ENCODE data around the gene KIF24. TPM values are rescaled to one million over a fixed set of nuclear protein-coding genes. Genes with fewer than 3 reads are reported as not detected.

KIF24 gene
- total and polyA plus RNA-seq, 2 of the 4 experiments (the other 2 are of a cell fraction) = 1.4 to 3.0 TPM

DNA sequence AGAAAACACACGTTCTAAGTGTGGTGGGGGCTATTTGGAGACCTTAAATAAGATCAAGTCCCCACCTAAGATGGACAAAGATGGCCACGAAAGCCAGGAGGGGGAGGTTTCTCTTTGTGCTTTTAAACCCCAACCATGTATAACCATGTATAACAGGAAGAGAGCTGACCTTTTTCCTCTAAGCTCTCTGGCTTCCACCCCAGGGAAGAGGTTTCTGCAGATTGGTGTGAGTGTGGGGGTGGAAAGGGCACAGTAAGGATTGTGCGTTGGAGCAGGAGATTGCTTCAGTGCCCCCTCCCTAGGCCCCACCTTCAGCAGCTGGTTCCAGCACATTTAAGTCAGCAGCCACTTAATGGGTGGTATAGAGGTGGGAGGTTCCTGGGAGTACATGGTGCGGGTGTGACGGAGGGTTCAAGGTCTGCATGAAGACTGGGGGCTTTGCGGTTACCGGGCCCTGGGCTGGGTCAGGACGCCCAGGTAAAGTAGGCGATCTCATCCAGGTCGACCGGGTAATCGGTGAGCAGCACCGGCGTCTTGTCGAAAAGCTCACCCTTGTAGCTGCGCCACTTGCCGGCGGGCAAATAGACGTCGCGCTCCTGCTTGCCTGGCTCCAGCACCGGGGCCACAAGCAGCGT is 41.4 kb upstream of the KIF24 start:
- peak overlapping the region; percentile 79; the same call in 1 of the 2 replicates for H3K4me2 ChIP-seq (ENCODE audit: low read depth, low read length)
- no peak overlapping the region for H4K91ac ChIP-seq (ENCODE audit: insufficient read depth, low read depth, low read length)
- H3K9me3 ChIP-seq (ENCODE audit: control insufficient read depth, insufficient read depth, low read length) = peaks cover 12% of the 10 kb centered on the region; the same call in 1 of the 2 replicates
- H3K36me3 ChIP-seq (ENCODE audit: control insufficient read depth, insufficient read depth, low read length) = peaks cover 3% of the 10 kb centered on the region; the same call in 1 of the 2 replicates
- H2AK5ac ChIP-seq (ENCODE audit: low read depth, low read length) = no peak overlapping the region
- 40% methylated on average over 20 of the region's 23 CpGs; no CpG with 5 or more reads in 1 of the 2 experiments for WGBS, 2 experiments (ENCODE audit: extremely low coverage in 2 of 2, insufficient read length in 1 of 2)
- ATAC-seq (ENCODE audit: low read depth) (no peak), DNase-seq (no peak)
- H2BK15ac ChIP-seq (ENCODE audit: low read depth, low read length) = no peak overlapping the region
- no peak overlapping the region for H4K5ac ChIP-seq (ENCODE audit: low read depth, low read length)
- no peak overlapping the region for H3K9ac ChIP-seq (ENCODE audit: low read depth, low read length)
- intact Hi-C loops (cut with micrococcal nuclease) = no loop called here
- no peaks in the 10 kb centered on the region for H4K20me1 ChIP-seq (ENCODE audit: insufficient read depth, low read length)
- in situ Hi-C loops (cut with MboI; ENCODE audit: low sequenced_read_pairs) = no loop called here
- H2BK120ac ChIP-seq (ENCODE audit: low read depth, low read length) = no peak overlapping the region
- no peak overlapping the region for H4K8ac ChIP-seq (ENCODE audit: low read depth in 2 of 2, low read length in 2 of 2)
- H3K14ac ChIP-seq (replicated peaks; ENCODE audit: low read depth, low read length) = no peak overlapping the region; the same call in 1 of the 2 replicates
- no peak overlapping the region for H3K4ac ChIP-seq (ENCODE audit: low read depth, low read length)
- TF ChIP-seq, protein P1, sequence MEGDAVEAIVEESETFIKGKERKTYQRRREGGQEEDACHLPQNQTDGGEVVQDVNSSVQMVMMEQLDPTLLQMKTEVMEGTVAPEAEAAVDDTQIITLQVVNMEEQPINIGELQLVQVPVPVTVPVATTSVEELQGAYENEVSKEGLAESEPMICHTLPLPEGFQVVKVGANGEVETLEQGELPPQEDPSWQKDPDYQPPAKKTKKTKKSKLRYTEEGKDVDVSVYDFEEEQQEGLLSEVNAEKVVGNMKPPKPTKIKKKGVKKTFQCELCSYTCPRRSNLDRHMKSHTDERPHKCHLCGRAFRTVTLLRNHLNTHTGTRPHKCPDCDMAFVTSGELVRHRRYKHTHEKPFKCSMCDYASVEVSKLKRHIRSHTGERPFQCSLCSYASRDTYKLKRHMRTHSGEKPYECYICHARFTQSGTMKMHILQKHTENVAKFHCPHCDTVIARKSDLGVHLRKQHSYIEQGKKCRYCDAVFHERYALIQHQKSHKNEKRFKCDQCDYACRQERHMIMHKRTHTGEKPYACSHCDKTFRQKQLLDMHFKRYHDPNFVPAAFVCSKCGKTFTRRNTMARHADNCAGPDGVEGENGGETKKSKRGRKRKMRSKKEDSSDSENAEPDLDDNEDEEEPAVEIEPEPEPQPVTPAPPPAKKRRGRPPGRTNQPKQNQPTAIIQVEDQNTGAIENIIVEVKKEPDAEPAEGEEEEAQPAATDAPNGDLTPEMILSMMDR (conservative IDR thresholded peaks at IDR 0.05; ENCODE audit: low read depth, low read length) = no peak
- no peak for TF ChIP-seq RCOR1 (IDR thresholded peaks at IDR 0.05; ENCODE audit: insufficient replicate concordance, low read length)
- TF ChIP-seq CHD1 (IDR thresholded peaks at IDR 0.05; ENCODE audit: low read depth, low read length) = no peak
- no peak for TF ChIP-seq MAFK (IDR thresholded peaks at IDR 0.05; ENCODE audit: low read depth, low read length)
- TF ChIP-seq FOS (IDR thresholded peaks at IDR 0.05; ENCODE audit: low read depth, low read length) = no peak
- TF ChIP-seq POLR2A (IDR thresholded peaks at IDR 0.05; ENCODE audit: low read depth, low read length) = no peak
- no peak for TF ChIP-seq NFE2L2 (IDR thresholded peaks at IDR 0.05; ENCODE audit: low read depth, low read length)
- TF ChIP-seq CEBPB (IDR thresholded peaks at IDR 0.05; ENCODE audit: low read depth, low read length) = no peak
- no peak for TF ChIP-seq BHLHE40 (IDR thresholded peaks at IDR 0.05; ENCODE audit: low read depth, low read length)
- TF ChIP-seq SMC3 (IDR thresholded peaks at IDR 0.05; ENCODE audit: low read depth, low read length) = no peak
- TF ChIP-seq MAZ (IDR thresholded peaks at IDR 0.05; ENCODE audit: borderline replicate concordance, low read depth, low read length) = no peak
- TF ChIP-seq, protein P2, sequence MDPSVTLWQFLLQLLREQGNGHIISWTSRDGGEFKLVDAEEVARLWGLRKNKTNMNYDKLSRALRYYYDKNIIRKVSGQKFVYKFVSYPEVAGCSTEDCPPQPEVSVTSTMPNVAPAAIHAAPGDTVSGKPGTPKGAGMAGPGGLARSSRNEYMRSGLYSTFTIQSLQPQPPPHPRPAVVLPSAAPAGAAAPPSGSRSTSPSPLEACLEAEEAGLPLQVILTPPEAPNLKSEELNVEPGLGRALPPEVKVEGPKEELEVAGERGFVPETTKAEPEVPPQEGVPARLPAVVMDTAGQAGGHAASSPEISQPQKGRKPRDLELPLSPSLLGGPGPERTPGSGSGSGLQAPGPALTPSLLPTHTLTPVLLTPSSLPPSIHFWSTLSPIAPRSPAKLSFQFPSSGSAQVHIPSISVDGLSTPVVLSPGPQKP (IDR thresholded peaks at IDR 0.05; ENCODE audit: borderline replicate concordance, low read depth, low read length) = no peak
- TF ChIP-seq RAD21 (IDR thresholded peaks at IDR 0.05; ENCODE audit: low read length) = no peak
- no peak for TF ChIP-seq MXI1 (IDR thresholded peaks at IDR 0.05; ENCODE audit: borderline replicate concordance, low read depth, low read length)
- TF ChIP-seq, protein P3, sequence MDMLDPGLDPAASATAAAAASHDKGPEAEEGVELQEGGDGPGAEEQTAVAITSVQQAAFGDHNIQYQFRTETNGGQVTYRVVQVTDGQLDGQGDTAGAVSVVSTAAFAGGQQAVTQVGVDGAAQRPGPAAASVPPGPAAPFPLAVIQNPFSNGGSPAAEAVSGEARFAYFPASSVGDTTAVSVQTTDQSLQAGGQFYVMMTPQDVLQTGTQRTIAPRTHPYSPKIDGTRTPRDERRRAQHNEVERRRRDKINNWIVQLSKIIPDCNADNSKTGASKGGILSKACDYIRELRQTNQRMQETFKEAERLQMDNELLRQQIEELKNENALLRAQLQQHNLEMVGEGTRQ (IDR thresholded peaks at IDR 0.05; ENCODE audit: low read depth, low read length) = no peak
- no peak for TF ChIP-seq RFX5 (IDR thresholded peaks at IDR 0.05; ENCODE audit: low read depth, low read length)
- H3K9me1 ChIP-seq (ENCODE audit: insufficient read depth, low read length) = no peaks in the 10 kb centered on the region
- H3K18ac ChIP-seq (ENCODE audit: low read depth, low read length) = no peak overlapping the region
- peak overlapping the region; percentile 85 for H2AFZ ChIP-seq (replicated peaks; ENCODE audit: low read length, poor library complexity)
- BruUV-seq (replicated peaks) = no TSS peak
- H3K27me3 ChIP-seq (ENCODE audit: control insufficient read depth, insufficient read depth, low read length) = peaks cover 24% of the 10 kb centered on the region; the same call in 1 of the 2 replicates
- no peak overlapping the region for H3K23ac ChIP-seq (ENCODE audit: low read depth, low read length)
- no peak overlapping the region for H3K27ac ChIP-seq (ENCODE audit: insufficient read depth, low read length)
- dilution Hi-C loops (cut with HindIII; ENCODE audit: low sequenced_read_pairs, unreplicated experiment) = no loop called here
- ChIA-PET POLR2A (ENCODE audit: unreplicated experiment) (no interaction called here), CTCF (no interaction called here)
- H2AK9ac ChIP-seq (replicated peaks; ENCODE audit: low read depth, low read length, poor library complexity) = no peak overlapping the region
- H2BK5ac ChIP-seq (ENCODE audit: low read depth, low read length, poor library complexity, severe bottlenecking) = no peak overlapping the region
- no peaks in the 10 kb centered on the region for H3K4me1 ChIP-seq (ENCODE audit: control insufficient read depth, insufficient read depth, low read length)
- no peak overlapping the region; the same call in 1 of the 2 replicates for H3K4me3 ChIP-seq (ENCODE audit: insufficient read depth, low read depth, low read length)
- H2BK20ac ChIP-seq (ENCODE audit: low read depth, low read length) = no peak overlapping the region
- H3K79me1 ChIP-seq (ENCODE audit: low read depth in 1 of 2, low read length in 2 of 2) = no peaks in the 10 kb centered on the region
- no peak overlapping the region for H3K56ac ChIP-seq (ENCODE audit: extremely low read depth, insufficient read depth, low read length)
